AG09319 (cell line): ENCODE results near the gene GEMIN7.

Source experiments
- DNase-seq: peaks from one replicate; pipeline ENCODE4 v3.0.0-alpha.2; 2010; ENCODE audit warnings: low read depth; ENCODE audit errors: extremely low read depth
- CTCF ChIP-seq: IDR thresholded peaks from 2 replicates; pipeline ENCODE4 v1.5.1; 2011; ENCODE audit warnings: low read depth, mild to moderate bottlenecking, inconsistent platforms, low read length, moderate library complexity

The GEMIN7 gene

GRCh38 chr19:45092747-45093678 lies 14.0 kb downstream of the GEMIN7 start, which contains the start of gene PPP1R37:
Gene PPP1R37 (plus strand): TSS chr19:45093179. CDS start chr19:45093326, 147 bp downstream.
- DNase-seq: peak; percentile 91
- TF ChIP-seq CTCF: no peak

GRCh38 chr19:45094137-45094536 lies 15.1 kb downstream of the GEMIN7 start:
- DNase-seq: no peak
- TF ChIP-seq CTCF: no peak

- DNase-seq: no peak
- TF ChIP-seq CTCF: no peak
These were observed 15.6 kb downstream of the GEMIN7 start for GRCh38 chr19:45094707-45095106.

- no peak for TF ChIP-seq CTCF
- DNase-seq: no peak
These were observed 16.7 kb downstream of the GEMIN7 start for GRCh38 chr19:45095496-45096413.

GRCh38 chr19:45096700-45097099 lies 17.6 kb downstream of the GEMIN7 start:
- DNase-seq: no peak
- no peak for TF ChIP-seq CTCF

GRCh38 chr19:45097450-45097775 lies 18.4 kb downstream of the GEMIN7 start:
- no peak for DNase-seq
- TF ChIP-seq CTCF: no peak
